Measurements from ENCODE around the gene DLL4.
"Not testable (repeated sequence)": the region's sequence is repeated elsewhere in the genome, so short reads cannot be mapped to it uniquely, and the experiment has no call there.

Gene DLL4

GRCh38 chr15:40941528-40942336 is 12.6 kb downstream of the DLL4 start:
- peak; percentile 49 for DNase-seq (ENCODE audit: low read depth)

GRCh38 chr15:40942337-40942854 is 13.3 kb downstream of the DLL4 start:
- DNase-seq (ENCODE audit: low read depth) = no peak

GRCh38 chr15:40942878-40943277 is 13.7 kb downstream of the DLL4 start:
- DNase-seq (ENCODE audit: low read depth) = no peak

- DNase-seq (ENCODE audit: low read depth) = no peak
Measured at GRCh38 chr15:40943764-40944365, 14.7 kb downstream of the DLL4 start.

- DNase-seq (ENCODE audit: low read depth) = no peak
Measured at GRCh38 chr15:40944510-40945296, 15.6 kb downstream of the DLL4 start.

GRCh38 chr15:40948706-40949473 is 19.8 kb downstream of the DLL4 start:
- no peak for DNase-seq (ENCODE audit: low read depth)

GRCh38 chr15:40949756-40950207 is 20.6 kb downstream of the DLL4 start:
- no peak for DNase-seq (ENCODE audit: low read depth)

GRCh38 chr15:40951764-40952163 is 22.6 kb downstream of the DLL4 start:
- DNase-seq (ENCODE audit: low read depth) = no peak

GRCh38 chr15:40952301-40952900 is 23.3 kb downstream of the DLL4 start:
- no peak for DNase-seq (ENCODE audit: low read depth)

GRCh38 chr15:40952901-40953712 is 24.0 kb downstream of the DLL4 start, which contains the start of gene CHAC1:
CHAC1 (plus strand) TSS chr15:40953471; CDS start chr15:40953584, 113 bp downstream.
- DNase-seq (ENCODE audit: low read depth) = peak; percentile 91

- no peak for DNase-seq (ENCODE audit: low read depth)
Measured at GRCh38 chr15:40953713-40954074, 24.6 kb downstream of the DLL4 start.

GRCh38 chr15:40954158-40954848 is 25.2 kb downstream of the DLL4 start:
- not testable (repeated sequence) for DNase-seq (ENCODE audit: low read depth)

- no peak for DNase-seq (ENCODE audit: low read depth)
Measured at GRCh38 chr15:40955141-40955903, 26.2 kb downstream of the DLL4 start.

GRCh38 chr15:40955930-40956540 is 26.9 kb downstream of the DLL4 start:
- no peak for DNase-seq (ENCODE audit: low read depth)

- DNase-seq (ENCODE audit: low read depth) = no peak
Measured at GRCh38 chr15:40956541-40956982, 27.4 kb downstream of the DLL4 start.

- DNase-seq (ENCODE audit: low read depth) = no peak
Measured at GRCh38 chr15:40957041-40957555, 28.0 kb downstream of the DLL4 start.

- DNase-seq (ENCODE audit: low read depth) = no peak
Measured at GRCh38 chr15:40957581-40958051, 28.5 kb downstream of the DLL4 start.

- DNase-seq (ENCODE audit: low read depth) = no peak
Measured at GRCh38 chr15:40958146-40958545, 29.0 kb downstream of the DLL4 start.
